SU-DHL-6 (cell line): ENCODE data around the gene SHC2.

Experiments
- EZH2phosphoT487 ChIP-seq: fragments of 200-600 bp; sonication (generic), shearing (Covaris generic); conservative IDR thresholded peaks from 2 replicates; pipeline ENCODE4 v1.6.1; 2018; ENCODE audit warnings: mild to moderate bottlenecking, antibody characterized with exemption, low read length, moderate library complexity, mixed read lengths
- TF ChIP-seq, protein P1 (sequence below): fragments of 200-600 bp; sonication (generic); IDR thresholded peaks from one replicate; pipeline ENCODE4 v1.5.1; 2017; ENCODE audit warnings: antibody characterized with exemption, mild to moderate bottlenecking, low read length, moderate library complexity; ENCODE audit not compliant: insufficient read depth, poor library complexity, severe bottlenecking

GRCh38 chr19:463483-464207, 2.8 kb upstream of the SHC2 start:
- TF ChIP-seq, protein P1, sequence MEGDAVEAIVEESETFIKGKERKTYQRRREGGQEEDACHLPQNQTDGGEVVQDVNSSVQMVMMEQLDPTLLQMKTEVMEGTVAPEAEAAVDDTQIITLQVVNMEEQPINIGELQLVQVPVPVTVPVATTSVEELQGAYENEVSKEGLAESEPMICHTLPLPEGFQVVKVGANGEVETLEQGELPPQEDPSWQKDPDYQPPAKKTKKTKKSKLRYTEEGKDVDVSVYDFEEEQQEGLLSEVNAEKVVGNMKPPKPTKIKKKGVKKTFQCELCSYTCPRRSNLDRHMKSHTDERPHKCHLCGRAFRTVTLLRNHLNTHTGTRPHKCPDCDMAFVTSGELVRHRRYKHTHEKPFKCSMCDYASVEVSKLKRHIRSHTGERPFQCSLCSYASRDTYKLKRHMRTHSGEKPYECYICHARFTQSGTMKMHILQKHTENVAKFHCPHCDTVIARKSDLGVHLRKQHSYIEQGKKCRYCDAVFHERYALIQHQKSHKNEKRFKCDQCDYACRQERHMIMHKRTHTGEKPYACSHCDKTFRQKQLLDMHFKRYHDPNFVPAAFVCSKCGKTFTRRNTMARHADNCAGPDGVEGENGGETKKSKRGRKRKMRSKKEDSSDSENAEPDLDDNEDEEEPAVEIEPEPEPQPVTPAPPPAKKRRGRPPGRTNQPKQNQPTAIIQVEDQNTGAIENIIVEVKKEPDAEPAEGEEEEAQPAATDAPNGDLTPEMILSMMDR, result no peak
- no peak for TF ChIP-seq EZH2phosphoT487
